GM12891 (cell line): ENCODE measurements around the gene PLAAT4.

ENCODE experiments used
- POLR2A ChIP-seq: IDR thresholded peaks from 2 replicates; pipeline ENCODE4 v1.6.1; 2011; ENCODE audit warnings: low read depth, low read length, control low read depth
- POLR2AphosphoS5 ChIP-seq: IDR thresholded peaks from 2 replicates; pipeline ENCODE4 v1.6.1; 2011; ENCODE audit warnings: low read depth, low read length, control low read depth
- TAF1 ChIP-seq: IDR thresholded peaks from 2 replicates; pipeline ENCODE4 v1.6.1; 2011; ENCODE audit warnings: low read depth, low read length, control low read depth

DNA sequence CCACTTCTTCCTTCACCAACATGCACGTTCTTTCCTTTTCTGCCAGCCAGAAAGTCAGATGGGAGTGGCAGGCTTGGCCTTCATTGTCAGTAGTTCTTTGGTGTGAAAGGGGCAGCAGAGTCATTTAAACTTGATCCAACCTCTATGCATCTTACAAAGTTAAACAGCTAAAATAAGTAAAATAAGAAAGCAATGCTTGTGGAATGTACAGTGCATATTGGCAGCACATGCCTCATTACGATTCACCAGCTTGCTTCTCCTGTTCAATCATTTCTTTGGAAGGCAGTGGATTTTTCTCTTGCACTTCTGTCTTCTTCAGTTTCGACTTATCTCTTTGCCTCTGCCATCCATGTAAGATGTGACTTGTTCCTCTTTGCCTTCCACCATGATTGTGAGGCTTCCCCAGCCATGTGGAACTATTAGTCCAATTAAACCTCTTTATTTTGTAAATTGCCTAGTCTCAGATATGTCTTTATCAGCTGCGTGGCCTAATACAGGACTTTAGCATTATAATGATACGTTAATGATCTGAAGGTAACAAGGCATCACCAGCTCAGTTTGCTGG, 15.9 kb upstream of the PLAAT4 start:
- TF ChIP-seq TAF1 (no peak), POLR2A (no peak), POLR2AphosphoS5 (no peak)
